GM18517 (cell line): ENCODE results near the gene SLC27A5.
A peak's percentile ranks its signal among the peaks of the same experiment; 100 is the strongest.
"Not testable (repeated sequence)": the region's sequence is repeated elsewhere in the genome, so short reads cannot be mapped to it uniquely, and the experiment has no call there.

Experiments
- ATAC-seq: cut with Tn5 transposase; IDR thresholded peaks from one replicate; pipeline ENCODE4 v1.9.1; 2021; ENCODE audit warnings: mild to moderate bottlenecking, moderate library complexity; ENCODE audit not compliant: unreplicated experiment

The SLC27A5 gene

GRCh38 chr19:58529405-58529804 is 17.6 kb upstream of the SLC27A5 start:
- ATAC-seq, result no peak

GRCh38 chr19:58522709-58523108 is 10.9 kb upstream of the SLC27A5 start:
- ATAC-seq, result no peak

- ATAC-seq, result no peak
Observed at GRCh38 chr19:58521651-58522050, 9.9 kb upstream of the SLC27A5 start.

GRCh38 chr19:58520257-58520599 is 8.4 kb upstream of the SLC27A5 start:
- ATAC-seq, result no peak

GRCh38 chr19:58519355-58520256 is 7.8 kb upstream of the SLC27A5 start, which contains the start of gene ZBTB45:
Gene ZBTB45, minus strand, starts transcription at chr19:58519810. Its CDS starts 2,137 bp downstream, at chr19:58517673.
- peak; percentile 84 for ATAC-seq

GRCh38 chr19:58519087-58519354 is 7.2 kb upstream of the SLC27A5 start:
- ATAC-seq, result no peak

- no peak for ATAC-seq
Observed at GRCh38 chr19:58518256-58519086, 6.7 kb upstream of the SLC27A5 start.

- ATAC-seq, result no peak
Observed at GRCh38 chr19:58516964-58517833, 5.4 kb upstream of the SLC27A5 start.

GRCh38 chr19:58516246-58516836 is 4.5 kb upstream of the SLC27A5 start:
- ATAC-seq, result no peak

GRCh38 chr19:58515259-58515658 is 3.5 kb upstream of the SLC27A5 start:
- ATAC-seq, result no peak

GRCh38 chr19:58514564-58515022 is 2.8 kb upstream of the SLC27A5 start:
- ATAC-seq, result no peak

GRCh38 chr19:58513694-58514563 is 2.1 kb upstream of the SLC27A5 start:
- ATAC-seq, result peak; percentile 65

GRCh38 chr19:58513213-58513693 is 1.5 kb upstream of the SLC27A5 start:
- ATAC-seq, result no peak

- no peak for ATAC-seq
Observed at GRCh38 chr19:58510084-58510862, 1.5 kb downstream of the SLC27A5 start.

GRCh38 chr19:58509731-58510083 is 2.1 kb downstream of the SLC27A5 start:
- ATAC-seq, result no peak

GRCh38 chr19:58507602-58508223 is 4.1 kb downstream of the SLC27A5 start:
- ATAC-seq, result not testable (repeated sequence)

- no peak for ATAC-seq
Observed at GRCh38 chr19:58500242-58500641, 11.6 kb downstream of the SLC27A5 start.
